DND-41 (cell line): ENCODE results near the gene MACROH2A2.
"Not testable (repeated sequence)": the region's sequence is repeated elsewhere in the genome, so short reads cannot be mapped to it uniquely, and the experiment has no call there.

ENCODE experiments used
- ATAC-seq: fragments of 200-7000 bp; cut with Tn5 transposase; 3 replicates; pipeline ENCODE4 v1.9.1; 2021; ENCODE audit warnings: low read depth; ENCODE audit not compliant: insufficient read depth
- DNase-seq: peaks from one replicate; pipeline ENCODE4 v3.0.0-alpha.2; 2020
- H2AFZ ChIP-seq: 2 replicates; pipeline ENCODE4 v1.6.0; 2012; ENCODE audit warnings: low read depth, low read length
- H3K27ac ChIP-seq: 2 replicates; pipeline ENCODE4 v1.5.1; 2012; ENCODE audit warnings: low read length, inconsistent platforms
- H3K27me3 ChIP-seq: fragments of 200-600 bp; sonication (generic); 2 replicates; pipeline ENCODE4 v1.6.0; 2012; ENCODE audit warnings: low read length, mild to moderate bottlenecking, inconsistent platforms; ENCODE audit not compliant: insufficient read depth, poor library complexity
- H3K36me3 ChIP-seq: 2 replicates; pipeline ENCODE4 v1.5.1; 2012; ENCODE audit warnings: low read length, inconsistent platforms; ENCODE audit not compliant: insufficient read depth
- H3K4me1 ChIP-seq: 2 replicates; pipeline ENCODE4 v1.5.1; 2012; ENCODE audit warnings: mild to moderate bottlenecking, low read length; ENCODE audit not compliant: insufficient read depth
- H3K4me2 ChIP-seq: 2 replicates; pipeline ENCODE4 v1.6.0; 2012; ENCODE audit warnings: mild to moderate bottlenecking, moderate library complexity, low read length, inconsistent platforms; ENCODE audit not compliant: insufficient read depth
- H3K4me3 ChIP-seq, 2 experiments: fragments of 200-600 bp in 1 of 2; shearing (Covaris generic) in 1 of 2; 2 replicates each; pipeline ENCODE4 v1.5.1; 2012 to 2016; ENCODE audit warnings: inconsistent platforms in 2 of 2, low read length in 2 of 2, mild to moderate bottlenecking in 2 of 2, low read depth in 1 of 2, moderate library complexity in 1 of 2
- H3K79me2 ChIP-seq: 2 replicates; pipeline ENCODE4 v1.6.0; 2012; ENCODE audit warnings: low read length, inconsistent platforms; ENCODE audit not compliant: insufficient read depth
- H3K9ac ChIP-seq: 2 replicates; pipeline ENCODE4 v1.6.0; 2012; ENCODE audit warnings: low read depth, mild to moderate bottlenecking, inconsistent platforms, low read length, moderate library complexity
- H3K9me3 ChIP-seq: 2 replicates; pipeline ENCODE4 v1.5.1; 2012; ENCODE audit warnings: low read length, moderate library complexity, mild to moderate bottlenecking, inconsistent platforms; ENCODE audit not compliant: insufficient read depth, severe bottlenecking
- H4K20me1 ChIP-seq: 2 replicates; pipeline ENCODE4 v1.6.0; 2012; ENCODE audit warnings: low read length; ENCODE audit not compliant: insufficient read depth
- EZH2 ChIP-seq: IDR thresholded peaks from 3 replicates; pipeline ENCODE4 v1.6.1; 2012; ENCODE audit warnings: borderline replicate concordance, low read depth, mild to moderate bottlenecking, moderate library complexity, low read length, inconsistent platforms; ENCODE audit not compliant: severe bottlenecking
- TF ChIP-seq, protein P1 (sequence below): IDR thresholded peaks from 2 replicates; pipeline ENCODE4 v1.5.1; 2012; ENCODE audit warnings: borderline replicate concordance, low read length, moderate library complexity, mild to moderate bottlenecking; ENCODE audit not compliant: poor library complexity, severe bottlenecking; ENCODE audit errors: extremely low read depth

The MACROH2A2 gene

DNA sequence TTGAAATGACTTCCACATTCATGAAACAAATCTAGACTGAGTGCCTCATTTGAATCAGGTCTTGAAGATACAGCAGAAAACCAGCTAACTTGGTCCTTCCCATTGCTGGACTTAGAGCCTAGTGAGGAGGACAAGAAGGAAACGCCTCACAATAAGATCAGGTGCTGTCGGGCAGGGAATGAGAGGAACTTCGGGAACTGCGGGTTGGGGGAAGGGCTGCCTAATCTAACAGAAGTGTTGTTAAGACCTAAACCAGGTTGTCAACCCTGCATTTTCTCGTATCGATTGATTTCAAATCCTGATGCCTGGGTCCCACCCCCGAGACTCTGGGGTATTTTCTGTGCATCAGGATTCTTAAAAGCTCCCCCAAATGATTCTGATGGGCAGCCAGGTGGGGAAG lies 26.3 kb downstream of the MACROH2A2 start:
- no peak for TF ChIP-seq EZH2
- Histone ChIP-seq H2AFZ (no peak overlapping the region), H3K4me1 (no peaks in the 10 kb centered on the region), H3K9me3 (no peaks in the 10 kb centered on the region), H3K27me3 (peaks cover 4% of the 10 kb centered on the region), H4K20me1 (no peaks in the 10 kb centered on the region), H3K27ac (no peak overlapping the region), H3K9ac (no peak overlapping the region), H3K4me2 (no peak overlapping the region), H3K4me3 (no peak overlapping the region), H3K36me3 (no peaks in the 10 kb centered on the region), H3K79me2 (no peaks in the 10 kb centered on the region)
- ATAC-seq (no peak), DNase-seq (no peak)

GRCh38 chr10:70080789-70081188 lies 28.1 kb downstream of the MACROH2A2 start:
- not testable (repeated sequence) for H2AFZ ChIP-seq, ATAC-seq, H3K4me2 ChIP-seq, H3K4me1 ChIP-seq, H3K27me3 ChIP-seq, H3K4me3 ChIP-seq, H3K9me3 ChIP-seq, DNase-seq, H3K9ac ChIP-seq, H3K36me3 ChIP-seq, H4K20me1 ChIP-seq, H3K79me2 ChIP-seq, H3K27ac ChIP-seq

GRCh38 chr10:70084189-70084588 lies 31.5 kb downstream of the MACROH2A2 start:
- DNase-seq (no peak), ATAC-seq (no peak)
- Histone ChIP-seq H3K9me3 (no peaks in the 10 kb centered on the region), H3K4me2 (no peak overlapping the region), H3K4me1 (no peaks in the 10 kb centered on the region), H3K36me3 (no peaks in the 10 kb centered on the region), H3K4me3 (no peak overlapping the region), H3K9ac (no peak overlapping the region), H3K27ac (no peak overlapping the region), H4K20me1 (no peaks in the 10 kb centered on the region), H3K79me2 (no peaks in the 10 kb centered on the region), H3K27me3 (no peaks in the 10 kb centered on the region), H2AFZ (no peak overlapping the region)
- TF ChIP-seq EZH2: no peak
- TF ChIP-seq, protein P1, sequence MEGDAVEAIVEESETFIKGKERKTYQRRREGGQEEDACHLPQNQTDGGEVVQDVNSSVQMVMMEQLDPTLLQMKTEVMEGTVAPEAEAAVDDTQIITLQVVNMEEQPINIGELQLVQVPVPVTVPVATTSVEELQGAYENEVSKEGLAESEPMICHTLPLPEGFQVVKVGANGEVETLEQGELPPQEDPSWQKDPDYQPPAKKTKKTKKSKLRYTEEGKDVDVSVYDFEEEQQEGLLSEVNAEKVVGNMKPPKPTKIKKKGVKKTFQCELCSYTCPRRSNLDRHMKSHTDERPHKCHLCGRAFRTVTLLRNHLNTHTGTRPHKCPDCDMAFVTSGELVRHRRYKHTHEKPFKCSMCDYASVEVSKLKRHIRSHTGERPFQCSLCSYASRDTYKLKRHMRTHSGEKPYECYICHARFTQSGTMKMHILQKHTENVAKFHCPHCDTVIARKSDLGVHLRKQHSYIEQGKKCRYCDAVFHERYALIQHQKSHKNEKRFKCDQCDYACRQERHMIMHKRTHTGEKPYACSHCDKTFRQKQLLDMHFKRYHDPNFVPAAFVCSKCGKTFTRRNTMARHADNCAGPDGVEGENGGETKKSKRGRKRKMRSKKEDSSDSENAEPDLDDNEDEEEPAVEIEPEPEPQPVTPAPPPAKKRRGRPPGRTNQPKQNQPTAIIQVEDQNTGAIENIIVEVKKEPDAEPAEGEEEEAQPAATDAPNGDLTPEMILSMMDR: no peak

DNA sequence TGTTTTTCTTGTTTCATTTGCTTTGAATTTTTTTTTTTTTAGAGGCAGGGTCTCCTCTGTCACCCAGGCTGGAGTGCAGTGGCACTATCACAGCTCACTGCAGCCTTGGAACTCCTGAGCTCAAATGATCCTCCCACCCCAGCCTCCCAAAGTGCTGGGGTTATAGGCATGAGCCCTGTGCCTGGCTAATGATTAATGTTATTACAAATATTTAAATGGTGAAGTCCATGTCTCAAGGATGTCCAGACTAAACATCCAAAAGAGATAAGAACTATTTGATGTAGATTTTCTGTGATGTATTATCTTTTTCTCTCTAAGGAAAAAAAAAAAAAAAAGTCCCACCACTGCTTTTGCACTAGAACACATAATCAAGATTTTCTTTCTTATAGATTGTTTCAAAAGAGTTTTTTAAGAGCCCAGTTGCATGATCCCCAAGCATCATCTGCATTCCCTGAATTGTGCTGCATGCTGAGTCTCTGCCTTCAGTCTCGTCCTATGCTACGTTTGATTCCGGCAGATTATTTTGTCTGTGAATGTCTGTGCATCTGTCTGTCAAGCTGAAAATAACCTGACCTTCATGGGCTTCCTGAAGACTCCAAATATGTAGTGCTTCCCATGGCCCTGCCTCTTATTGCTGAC lies 33.4 kb downstream of the MACROH2A2 start:
- no peak overlapping the region for H3K4me3 ChIP-seq
- ATAC-seq: no peak

More for the DNA sequence above, 33.4 kb downstream of the MACROH2A2 start:
- TF ChIP-seq EZH2: no peak
- TF ChIP-seq, protein P1: no peak
- no peaks in the 10 kb centered on the region for H3K9me3 ChIP-seq
- H3K36me3 ChIP-seq: no peaks in the 10 kb centered on the region
- no peak for DNase-seq
- H3K79me2 ChIP-seq: no peaks in the 10 kb centered on the region
- H3K9ac ChIP-seq: no peak overlapping the region
- no peaks in the 10 kb centered on the region for H4K20me1 ChIP-seq
- no peaks in the 10 kb centered on the region for H3K27me3 ChIP-seq
- H3K4me2 ChIP-seq: no peak overlapping the region
- no peak overlapping the region for H3K27ac ChIP-seq
- no peaks in the 10 kb centered on the region for H3K4me1 ChIP-seq
- no peak overlapping the region for H2AFZ ChIP-seq
